Liver (tissue), 3 donors: ENCODE results near the gene SKOR1.

Experiments used
- CTCF ChIP-seq: fragments of 150-350 bp; IDR thresholded peaks from 2 replicates; pipeline ENCODE4 v1.5.1; 2017; ENCODE audit warnings: improper control_type of control experiment, low read depth, low read length; ENCODE audit not compliant: missing input control
- REST ChIP-seq: IDR thresholded peaks from 2 replicates; pipeline ENCODE4 v1.6.1; 2016; ENCODE audit warnings: antibody characterized with exemption, mild to moderate bottlenecking
- RXRA ChIP-seq, 2 donors: IDR thresholded peaks; 2 replicates each; pipeline ENCODE4 v1.6.1; 2017 to 2018; ENCODE audit warnings: antibody characterized with exemption in 2 of 2, mild to moderate bottlenecking in 1 of 2
- SP1 ChIP-seq: IDR thresholded peaks from 2 replicates; pipeline ENCODE4 v1.6.1; 2018; ENCODE audit warnings: antibody characterized with exemption, mild to moderate bottlenecking
- TAF1 ChIP-seq: conservative IDR thresholded peaks from 2 replicates; pipeline ENCODE4 v1.6.1; 2016; ENCODE audit warnings: antibody characterized with exemption, mild to moderate bottlenecking
- YY1 ChIP-seq: IDR thresholded peaks from 2 replicates; pipeline ENCODE4 v1.6.1; 2016; ENCODE audit warnings: antibody characterized with exemption, mild to moderate bottlenecking
- ZBTB33 ChIP-seq: IDR thresholded peaks from 2 replicates; pipeline ENCODE4 v1.6.1; 2016; ENCODE audit warnings: antibody characterized with exemption
- donor health status: healthy.
- donor health status: healthy.

GRCh38 chr15:67786646-67787045, 38.7 kb upstream of the SKOR1 start:
- TF ChIP-seq CTCF, result no peak
- no peak for TF ChIP-seq YY1
- TF ChIP-seq TAF1, result no peak
- no peak for TF ChIP-seq ZBTB33
- TF ChIP-seq REST, result no peak
- TF ChIP-seq RXRA (IDR thresholded peaks at IDR 0.05), result no peak
- no peak for TF ChIP-seq SP1
